Ishikawa (cell line): ENCODE results near the gene KNDC1.

ENCODE experiments used
- CEBPB ChIP-seq: IDR thresholded peaks from 2 replicates; pipeline ENCODE4 v1.6.1; 2012
- CREB1 ChIP-seq: IDR thresholded peaks from 2 replicates; pipeline ENCODE4 v1.6.1; 2012; ENCODE audit warnings: low read depth
- EGR1 ChIP-seq: IDR thresholded peaks from 2 replicates; pipeline ENCODE4 v1.6.1; 2012
- EP300 ChIP-seq: IDR thresholded peaks from 2 replicates; pipeline ENCODE4 v1.6.1; 2012; ENCODE audit warnings: borderline replicate concordance
- FOXM1 ChIP-seq: IDR thresholded peaks from 2 replicates; pipeline ENCODE4 v1.6.1; 2012; ENCODE audit warnings: low read depth, borderline replicate concordance
- MAX ChIP-seq: IDR thresholded peaks from 2 replicates; pipeline ENCODE4 v1.6.1; 2012
- NFIC ChIP-seq: IDR thresholded peaks from 2 replicates; pipeline ENCODE4 v1.6.1; 2012
- RAD21 ChIP-seq: IDR thresholded peaks from 2 replicates; pipeline ENCODE4 v1.6.1; 2012; ENCODE audit warnings: low read depth
- TAF1 ChIP-seq: IDR thresholded peaks from 2 replicates; pipeline ENCODE4 v1.6.1; 2012; ENCODE audit warnings: low read depth, mild to moderate bottlenecking
- TCF12 ChIP-seq: IDR thresholded peaks from 2 replicates; pipeline ENCODE4 v1.6.1; 2012; ENCODE audit warnings: low read depth
- TEAD4 ChIP-seq: IDR thresholded peaks from 2 replicates; pipeline ENCODE4 v1.6.1; 2012
- USF1 ChIP-seq: IDR thresholded peaks from 2 replicates; pipeline ENCODE4 v1.6.1; 2012
- YY1 ChIP-seq: IDR thresholded peaks from 2 replicates; pipeline ENCODE4 v1.6.1; 2012; ENCODE audit warnings: low read depth
- ZBTB7A ChIP-seq: IDR thresholded peaks from 2 replicates; pipeline ENCODE4 v1.6.1; 2012; ENCODE audit warnings: low read depth
- TF ChIP-seq, protein P1 (sequence below): IDR thresholded peaks from 2 replicates; pipeline ENCODE4 v1.6.1; 2012; ENCODE audit warnings: low read depth, mild to moderate bottlenecking

The KNDC1 gene

GRCh38 chr10:133174689-133175263 lies 14.8 kb downstream of the KNDC1 start:
- TF ChIP-seq ZBTB7A (no peak), MAX (no peak), EGR1 (no peak), TCF12 (no peak), EP300 (no peak), CEBPB (no peak), YY1 (no peak), NFIC (no peak), CREB1 (no peak), TAF1 (no peak), FOXM1 (no peak), RAD21 (no peak), TEAD4 (no peak), USF1 (no peak)
- TF ChIP-seq, protein P1, sequence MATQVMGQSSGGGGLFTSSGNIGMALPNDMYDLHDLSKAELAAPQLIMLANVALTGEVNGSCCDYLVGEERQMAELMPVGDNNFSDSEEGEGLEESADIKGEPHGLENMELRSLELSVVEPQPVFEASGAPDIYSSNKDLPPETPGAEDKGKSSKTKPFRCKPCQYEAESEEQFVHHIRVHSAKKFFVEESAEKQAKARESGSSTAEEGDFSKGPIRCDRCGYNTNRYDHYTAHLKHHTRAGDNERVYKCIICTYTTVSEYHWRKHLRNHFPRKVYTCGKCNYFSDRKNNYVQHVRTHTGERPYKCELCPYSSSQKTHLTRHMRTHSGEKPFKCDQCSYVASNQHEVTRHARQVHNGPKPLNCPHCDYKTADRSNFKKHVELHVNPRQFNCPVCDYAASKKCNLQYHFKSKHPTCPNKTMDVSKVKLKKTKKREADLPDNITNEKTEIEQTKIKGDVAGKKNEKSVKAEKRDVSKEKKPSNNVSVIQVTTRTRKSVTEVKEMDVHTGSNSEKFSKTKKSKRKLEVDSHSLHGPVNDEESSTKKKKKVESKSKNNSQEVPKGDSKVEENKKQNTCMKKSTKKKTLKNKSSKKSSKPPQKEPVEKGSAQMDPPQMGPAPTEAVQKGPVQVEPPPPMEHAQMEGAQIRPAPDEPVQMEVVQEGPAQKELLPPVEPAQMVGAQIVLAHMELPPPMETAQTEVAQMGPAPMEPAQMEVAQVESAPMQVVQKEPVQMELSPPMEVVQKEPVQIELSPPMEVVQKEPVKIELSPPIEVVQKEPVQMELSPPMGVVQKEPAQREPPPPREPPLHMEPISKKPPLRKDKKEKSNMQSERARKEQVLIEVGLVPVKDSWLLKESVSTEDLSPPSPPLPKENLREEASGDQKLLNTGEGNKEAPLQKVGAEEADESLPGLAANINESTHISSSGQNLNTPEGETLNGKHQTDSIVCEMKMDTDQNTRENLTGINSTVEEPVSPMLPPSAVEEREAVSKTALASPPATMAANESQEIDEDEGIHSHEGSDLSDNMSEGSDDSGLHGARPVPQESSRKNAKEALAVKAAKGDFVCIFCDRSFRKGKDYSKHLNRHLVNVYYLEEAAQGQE, result no peak

GRCh38 chr10:133176546-133176945 lies 16.5 kb downstream of the KNDC1 start:
- TF ChIP-seq USF1, result no peak
- TF ChIP-seq CREB1, result no peak
- no peak for TF ChIP-seq EP300
- no peak for TF ChIP-seq NFIC

GRCh38 chr10:133177380-133178157 lies 17.6 kb downstream of the KNDC1 start:
- no peak for TF ChIP-seq CEBPB
- no peak for TF ChIP-seq TCF12
- TF ChIP-seq ZBTB7A, result no peak
- TF ChIP-seq, protein P1, result no peak
- no peak for TF ChIP-seq USF1
- TF ChIP-seq TAF1, result no peak
- TF ChIP-seq EP300, result no peak
- no peak for TF ChIP-seq YY1
- TF ChIP-seq CREB1, result no peak
- no peak for TF ChIP-seq MAX

DNA sequence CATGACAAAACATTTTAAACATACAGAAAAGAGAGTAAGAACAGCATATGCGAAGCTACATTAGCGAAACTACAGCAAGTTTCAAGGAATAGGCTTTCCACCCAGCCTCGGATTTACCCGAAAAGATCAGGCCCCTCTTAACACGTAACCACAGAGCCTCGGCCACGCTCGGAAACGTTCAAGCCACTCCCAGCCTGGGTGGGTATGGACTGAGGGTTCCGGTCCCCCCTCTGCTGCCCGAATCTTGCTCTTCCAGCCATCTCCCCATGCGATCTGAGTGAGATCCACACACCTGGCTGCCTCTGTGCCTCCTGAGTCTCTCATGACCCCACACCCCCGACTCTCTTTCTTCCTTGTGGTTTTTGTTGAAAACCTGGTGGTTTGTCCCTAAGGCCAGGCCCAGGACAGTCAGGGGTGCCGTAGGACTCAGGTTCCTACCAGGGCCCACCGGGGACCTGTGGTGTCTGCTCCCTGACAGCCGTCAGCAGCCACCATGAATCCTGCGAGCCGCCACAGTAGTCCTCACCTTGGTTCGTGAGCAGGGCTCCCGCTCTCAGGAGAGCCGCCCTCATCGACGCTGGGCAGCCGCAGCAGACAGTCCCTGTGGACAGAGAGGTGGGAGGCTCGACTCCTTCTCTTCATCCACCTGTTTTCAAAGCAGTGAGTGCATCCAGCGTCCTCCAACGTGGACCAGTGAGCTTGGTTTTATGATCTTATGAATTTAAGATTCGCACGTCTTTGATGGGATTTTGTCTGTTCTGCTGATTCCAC lies 18.5 kb downstream of the KNDC1 start:
- TF ChIP-seq TAF1 (no peak), EGR1 (no peak)

GRCh38 chr10:133179128-133179520 lies 19.1 kb downstream of the KNDC1 start:
- TF ChIP-seq CEBPB (no peak), MAX (no peak), FOXM1 (no peak), TCF12 (no peak), EP300 (no peak), YY1 (no peak), RAD21 (no peak)
- TF ChIP-seq, protein P1, result no peak
